Measurements from ENCODE around the gene FAM3B. TPM values are rescaled to one million over a fixed set of nuclear protein-coding genes. Genes with fewer than 3 reads are reported as not detected.
"Not testable (repeated sequence)": the region's sequence is repeated elsewhere in the genome, so short reads cannot be mapped to it uniquely, and the experiment has no call there.

The FAM3B gene
- total RNA-seq, 4 donors from 2014 or later, result 49.5 to 323 (median 159) TPM

DNA sequence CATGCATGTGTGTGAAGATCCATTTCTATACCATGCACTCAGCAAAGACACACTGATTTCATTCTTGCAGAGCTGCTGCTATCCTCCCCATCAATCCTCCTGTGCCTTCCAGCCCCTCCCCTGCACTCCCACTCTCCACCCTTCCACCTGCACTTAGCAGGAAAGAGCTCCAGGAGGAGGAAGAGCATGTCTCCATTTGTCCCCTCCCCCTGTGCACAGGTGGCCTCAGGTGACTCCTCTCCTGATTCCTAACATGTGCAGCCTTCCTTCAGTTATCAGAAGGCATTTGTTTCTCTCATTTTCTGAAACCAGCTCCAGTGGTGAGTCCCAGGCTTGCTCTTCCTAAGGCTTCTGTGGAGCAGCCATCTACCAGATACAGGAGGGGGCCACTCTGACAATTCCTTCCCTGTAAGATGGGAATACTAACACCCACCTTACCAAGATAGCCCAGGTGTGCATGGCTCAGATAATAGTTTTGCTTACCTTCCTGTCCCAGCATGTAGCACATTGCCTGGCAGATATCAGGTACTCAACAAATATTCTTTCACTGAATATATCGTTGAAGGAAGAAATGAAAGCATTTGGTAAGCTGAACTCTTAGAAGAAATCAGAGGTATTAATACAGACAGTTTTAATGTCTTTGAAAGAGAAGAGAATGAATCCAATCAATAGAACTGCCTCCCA, 21.9 kb upstream of the FAM3B start:
- Histone ChIP-seq H3K27me3 (no peaks in the 10 kb centered on the region), H3K9me3 (no peaks in the 10 kb centered on the region), H3K4me3 (no peak overlapping the region), H3K27ac (no peak overlapping the region), H3K4me1 (peaks cover 0 to 7% (median 0%) of the 10 kb centered on the region in 4 donors), H3K36me3 (no peaks in the 10 kb centered on the region)
- TF ChIP-seq POLR2A (IDR thresholded peaks at IDR 0.05), result no peak
- TF ChIP-seq, protein P1, sequence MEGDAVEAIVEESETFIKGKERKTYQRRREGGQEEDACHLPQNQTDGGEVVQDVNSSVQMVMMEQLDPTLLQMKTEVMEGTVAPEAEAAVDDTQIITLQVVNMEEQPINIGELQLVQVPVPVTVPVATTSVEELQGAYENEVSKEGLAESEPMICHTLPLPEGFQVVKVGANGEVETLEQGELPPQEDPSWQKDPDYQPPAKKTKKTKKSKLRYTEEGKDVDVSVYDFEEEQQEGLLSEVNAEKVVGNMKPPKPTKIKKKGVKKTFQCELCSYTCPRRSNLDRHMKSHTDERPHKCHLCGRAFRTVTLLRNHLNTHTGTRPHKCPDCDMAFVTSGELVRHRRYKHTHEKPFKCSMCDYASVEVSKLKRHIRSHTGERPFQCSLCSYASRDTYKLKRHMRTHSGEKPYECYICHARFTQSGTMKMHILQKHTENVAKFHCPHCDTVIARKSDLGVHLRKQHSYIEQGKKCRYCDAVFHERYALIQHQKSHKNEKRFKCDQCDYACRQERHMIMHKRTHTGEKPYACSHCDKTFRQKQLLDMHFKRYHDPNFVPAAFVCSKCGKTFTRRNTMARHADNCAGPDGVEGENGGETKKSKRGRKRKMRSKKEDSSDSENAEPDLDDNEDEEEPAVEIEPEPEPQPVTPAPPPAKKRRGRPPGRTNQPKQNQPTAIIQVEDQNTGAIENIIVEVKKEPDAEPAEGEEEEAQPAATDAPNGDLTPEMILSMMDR (IDR thresholded peaks at IDR 0.05), result no peak
- DNase-seq, result no peak

DNA sequence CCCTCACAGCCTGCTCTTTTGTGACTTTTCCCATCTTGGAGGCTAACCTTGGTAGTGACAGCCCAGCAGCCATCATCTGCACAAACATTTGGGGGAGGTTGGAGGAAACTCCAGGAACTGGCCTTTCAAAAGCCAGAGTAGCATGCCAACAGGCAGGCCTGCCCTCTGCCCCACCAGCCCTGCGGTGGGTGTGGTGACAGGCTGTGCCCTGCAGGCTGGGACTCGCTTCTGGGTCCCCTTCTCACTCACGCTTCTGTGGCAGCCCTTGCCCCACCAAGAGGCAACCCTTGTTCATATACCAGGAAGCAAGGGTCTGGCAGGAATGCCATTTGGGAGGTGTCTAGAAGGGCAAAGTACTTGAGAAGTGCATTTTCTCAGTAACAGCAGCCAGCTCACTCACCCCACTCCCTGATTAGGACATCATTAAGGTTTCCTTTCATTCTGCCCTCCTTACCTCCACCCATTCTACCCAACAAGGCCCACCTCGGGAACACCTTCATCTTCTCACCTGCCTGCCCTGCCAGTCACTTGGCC, 20.8 kb upstream of the FAM3B start:
- Histone ChIP-seq H3K27ac (no peak overlapping the region), H3K4me3 (no peak overlapping the region), H3K36me3 (no peaks in the 10 kb centered on the region), H3K4me1 (peaks cover 0 to 7% (median 0%) of the 10 kb centered on the region in 4 donors), H3K27me3 (no peaks in the 10 kb centered on the region), H3K9me3 (no peaks in the 10 kb centered on the region)
- DNase-seq, result peak in 1 of 3 donors; percentile 66
- no peak for TF ChIP-seq POLR2A (IDR thresholded peaks at IDR 0.05)
- TF ChIP-seq, protein P1 (IDR thresholded peaks at IDR 0.05), result peak in 3 of 6 experiments; percentile 17 to 29 (median 23)

DNA sequence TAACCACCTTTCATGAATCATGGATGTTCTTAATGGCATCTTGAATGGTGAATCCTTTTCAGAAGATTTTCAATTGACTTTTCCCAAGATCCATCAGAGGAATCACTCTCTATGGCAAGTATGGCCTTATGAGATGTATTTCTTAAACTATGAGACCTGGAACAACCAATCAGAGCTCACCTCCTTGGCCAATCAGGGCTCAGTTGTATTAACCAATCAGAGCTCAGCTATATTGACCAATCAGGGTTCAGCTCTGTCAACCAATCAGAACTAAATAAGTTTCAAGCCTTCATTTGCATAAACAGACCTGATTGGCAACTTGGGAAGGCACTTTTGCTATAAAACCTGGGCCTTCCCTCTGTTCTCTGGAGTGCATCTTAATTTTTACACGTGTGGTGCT, 13.6 kb upstream of the FAM3B start:
- H3K36me3 ChIP-seq, result no peaks in the 10 kb centered on the region

DNA sequence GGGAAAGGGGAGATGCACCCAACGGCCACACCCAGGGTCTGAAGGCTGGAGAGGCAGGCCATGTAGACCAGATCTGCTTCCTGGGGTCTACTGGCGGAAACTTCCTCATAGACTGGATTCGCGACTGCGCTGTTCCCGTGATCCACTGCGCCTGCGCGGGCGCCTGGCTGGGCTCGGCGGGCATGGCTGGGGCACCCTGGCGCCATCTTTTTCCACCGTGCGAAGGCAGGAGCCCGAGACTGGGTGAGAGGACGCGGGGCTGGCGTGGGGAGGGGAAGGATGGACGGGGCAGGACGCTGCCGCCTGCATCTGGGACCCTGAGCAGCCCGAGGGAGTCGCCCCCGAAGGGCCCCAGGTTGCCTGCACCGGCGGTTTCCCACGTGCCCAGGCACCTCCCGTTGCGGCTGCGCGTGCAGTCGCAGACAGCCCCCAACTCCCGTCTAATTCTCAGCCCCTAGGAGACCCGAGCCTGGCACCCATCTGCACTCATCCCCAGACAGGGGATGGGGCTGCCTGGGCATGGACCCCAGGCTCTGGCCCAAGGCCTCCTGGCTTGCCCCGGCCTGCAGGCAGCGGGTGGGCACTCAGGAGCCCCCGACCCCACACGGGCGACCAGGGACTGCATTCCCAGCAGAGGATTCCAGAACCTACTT, 12.4 kb upstream of the FAM3B start:
- TF ChIP-seq, protein P1 (IDR thresholded peaks at IDR 0.05), result no peak
- TF ChIP-seq POLR2A (IDR thresholded peaks at IDR 0.05), result no peak
- Histone ChIP-seq H3K9me3 (peaks cover 0 to 3% (median 0%) of the 10 kb centered on the region in 4 donors), H3K27ac (no peak overlapping the region), H3K36me3 (no peaks in the 10 kb centered on the region), H3K4me1 (peaks cover 0 to 6% (median 0%) of the 10 kb centered on the region in 4 donors), H3K27me3 (no peaks in the 10 kb centered on the region), H3K4me3 (no peak overlapping the region)
- DNase-seq, result no peak

More for the DNA sequence above, 13.6 kb upstream of the FAM3B start:
- H3K27me3 ChIP-seq, result no peaks in the 10 kb centered on the region
- TF ChIP-seq, protein P1 (IDR thresholded peaks at IDR 0.05), result no peak
- TF ChIP-seq POLR2A (IDR thresholded peaks at IDR 0.05), result no peak
- H3K4me1 ChIP-seq, result peaks cover 0 to 6% (median 0%) of the 10 kb centered on the region in 4 donors
- H3K27ac ChIP-seq, result no peak overlapping the region
- H3K4me3 ChIP-seq, result no peak overlapping the region
- peaks cover 0 to 3% (median 0%) of the 10 kb centered on the region in 4 donors for H3K9me3 ChIP-seq
- no peak for DNase-seq

DNA sequence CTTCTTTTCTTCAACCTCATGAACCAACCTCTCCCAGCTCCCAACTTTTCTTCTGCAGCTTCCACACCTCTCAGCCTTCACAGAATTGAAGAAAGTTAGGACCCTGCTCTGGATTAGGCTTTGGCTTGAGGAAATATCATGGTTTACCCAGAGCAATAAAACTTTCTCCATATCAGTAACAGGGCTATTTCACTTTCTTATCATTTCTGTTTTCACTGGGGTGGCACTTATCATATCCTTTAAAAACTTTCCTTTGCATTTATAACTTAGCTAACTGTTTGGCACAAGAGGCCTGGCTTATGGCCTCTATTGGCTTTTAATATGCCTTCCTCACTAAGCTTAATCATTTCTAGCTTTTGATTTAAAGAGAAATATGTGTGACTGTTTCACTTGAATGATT, 9.4 kb upstream of the FAM3B start:
- H3K9me3 ChIP-seq, result peaks cover 0 to 3% (median 0%) of the 10 kb centered on the region in 4 donors
- DNase-seq, result no peak
- H3K27ac ChIP-seq, result no peak overlapping the region
- peaks cover 0 to 6% (median 0%) of the 10 kb centered on the region in 4 donors for H3K4me1 ChIP-seq
- no peaks in the 10 kb centered on the region for H3K36me3 ChIP-seq
- no peak overlapping the region for H3K4me3 ChIP-seq
- TF ChIP-seq POLR2A (IDR thresholded peaks at IDR 0.05), result no peak
- TF ChIP-seq, protein P1 (IDR thresholded peaks at IDR 0.05), result no peak
- no peaks in the 10 kb centered on the region for H3K27me3 ChIP-seq

DNA sequence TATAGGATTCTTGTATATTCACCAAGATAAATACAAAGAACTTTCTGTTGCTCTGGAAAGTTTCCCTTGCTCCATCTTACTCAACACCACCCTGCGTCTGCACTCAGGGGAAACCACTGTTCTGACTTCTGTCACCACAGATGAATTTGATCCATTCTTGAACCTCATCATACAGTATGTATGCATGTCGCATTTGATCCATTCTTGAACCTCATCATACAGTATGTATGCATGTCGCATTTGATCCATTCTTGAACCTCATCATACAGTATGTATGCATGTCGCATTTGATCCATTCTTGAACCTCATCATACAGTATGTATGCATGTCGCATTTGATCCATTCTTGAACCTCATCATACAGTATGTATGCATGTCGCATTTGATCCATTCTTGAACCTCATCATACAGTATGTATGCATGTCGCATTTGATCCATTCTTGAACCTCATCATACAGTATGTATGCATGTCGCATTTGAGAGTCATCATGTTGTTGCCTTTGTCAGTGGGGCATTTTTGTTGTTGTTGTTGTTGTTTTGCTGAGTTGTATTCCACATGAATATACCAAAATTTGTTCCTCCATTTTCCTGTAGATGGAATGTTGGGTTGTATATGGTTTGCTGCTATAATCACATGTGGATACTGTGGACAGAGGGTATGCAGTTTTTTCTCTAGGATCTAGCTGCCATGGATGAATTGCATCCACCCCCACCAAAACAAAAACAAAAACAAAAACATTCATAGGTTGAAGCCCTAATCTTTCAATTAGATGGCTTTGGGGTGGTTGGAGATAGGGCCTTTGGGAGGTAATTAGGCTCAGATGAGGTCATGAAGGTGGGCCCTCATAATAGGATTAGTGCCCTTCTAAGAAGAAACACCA, 3.1 kb upstream of the FAM3B start:
- H3K4me1 ChIP-seq, H3K9me3 ChIP-seq, H3K27me3 ChIP-seq, H3K36me3 ChIP-seq, H3K4me3 ChIP-seq, H3K27ac ChIP-seq, DNase-seq: not testable (repeated sequence)

Measured in Peyer's patch (tissue), 4 donors.